A204.1 (cell line): ENCODE measurements around the gene GNAI3.

Source experiments
- FAIRE-seq: peaks from 2 replicates; lab custom pipeline; 2012; peaks lifted over from hg19 to GRCh38; lab: Jason Lieb, UNC

GNAI3 gene

DNA sequence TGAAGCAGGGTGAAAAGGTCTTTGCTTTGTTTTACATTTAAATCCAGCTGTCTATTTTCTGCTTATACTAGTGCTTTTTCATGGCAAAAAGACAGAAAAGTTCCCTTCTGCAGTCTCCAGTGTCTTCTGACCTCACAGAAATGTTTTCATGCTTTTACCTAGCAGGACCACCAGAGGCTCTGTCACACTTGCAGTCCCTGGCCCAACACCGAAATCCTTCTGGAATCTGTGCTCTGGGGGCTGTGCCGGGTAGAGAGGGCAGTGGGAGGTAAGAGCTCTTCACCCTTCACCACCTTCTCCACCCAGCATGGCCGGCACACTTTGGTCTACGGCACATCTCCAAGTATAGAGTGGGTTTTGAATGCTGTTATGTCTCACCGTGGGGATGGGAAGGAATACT, 50.2 kb downstream of the GNAI3 start:
- no peak for FAIRE-seq

DNA sequence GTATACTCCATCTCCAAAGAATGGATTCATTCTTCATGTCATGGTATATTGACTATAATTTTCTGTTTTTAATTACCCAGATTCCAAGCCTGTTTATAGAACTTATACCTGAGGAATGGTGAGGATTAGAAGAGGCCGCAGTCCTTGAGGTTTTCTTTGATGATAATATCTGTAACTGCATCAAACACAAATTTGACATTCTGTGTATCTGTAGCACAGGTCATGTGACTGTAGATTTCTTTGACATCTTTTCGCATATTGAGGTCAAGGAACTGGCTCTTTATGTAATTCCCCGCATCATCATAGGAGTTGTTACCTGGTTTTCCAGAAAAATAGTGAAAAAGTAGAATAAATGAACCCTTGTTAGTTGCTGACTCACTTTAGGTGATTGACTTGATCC, 54.8 kb downstream of the GNAI3 start:
- no peak for FAIRE-seq

DNA sequence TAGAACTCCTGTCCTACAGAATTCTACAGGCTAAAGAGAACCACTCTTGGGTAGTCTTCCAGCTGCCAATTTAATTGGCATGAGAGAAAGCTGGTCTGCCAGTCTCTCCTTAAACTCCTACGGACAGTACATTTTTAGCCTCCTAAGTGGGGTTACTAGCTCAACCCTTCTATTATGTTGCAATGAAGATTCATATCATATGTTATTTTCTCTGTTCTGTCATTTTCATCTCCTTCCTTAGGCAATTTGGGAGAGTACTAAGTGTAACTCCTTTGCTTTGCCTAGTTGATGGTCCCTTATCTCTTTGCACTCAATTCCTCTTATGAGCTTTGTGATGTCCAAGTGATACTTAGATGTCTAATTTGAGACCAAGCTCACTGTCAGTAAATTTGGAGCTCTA, 57.0 kb downstream of the GNAI3 start:
- FAIRE-seq, result no peak

DNA sequence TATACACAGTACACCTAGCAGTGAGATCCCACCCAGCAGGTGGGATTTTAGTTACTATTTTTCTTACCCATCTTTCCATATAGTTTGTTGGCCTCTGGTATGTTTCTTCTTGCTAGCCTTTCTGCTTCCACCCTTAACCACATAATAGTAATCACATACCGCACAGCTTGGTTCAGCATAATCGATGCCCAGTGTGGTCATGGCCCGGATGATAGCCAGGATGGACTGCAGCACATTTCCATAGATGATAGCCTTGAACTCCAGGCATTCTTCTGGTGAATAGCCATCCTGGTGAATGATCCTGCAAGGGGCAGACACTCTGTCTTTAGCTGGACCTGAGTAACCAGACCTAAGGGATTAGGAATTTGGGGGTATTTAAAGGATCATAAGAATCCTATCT, 61.5 kb downstream of the GNAI3 start:
- no peak for FAIRE-seq

DNA sequence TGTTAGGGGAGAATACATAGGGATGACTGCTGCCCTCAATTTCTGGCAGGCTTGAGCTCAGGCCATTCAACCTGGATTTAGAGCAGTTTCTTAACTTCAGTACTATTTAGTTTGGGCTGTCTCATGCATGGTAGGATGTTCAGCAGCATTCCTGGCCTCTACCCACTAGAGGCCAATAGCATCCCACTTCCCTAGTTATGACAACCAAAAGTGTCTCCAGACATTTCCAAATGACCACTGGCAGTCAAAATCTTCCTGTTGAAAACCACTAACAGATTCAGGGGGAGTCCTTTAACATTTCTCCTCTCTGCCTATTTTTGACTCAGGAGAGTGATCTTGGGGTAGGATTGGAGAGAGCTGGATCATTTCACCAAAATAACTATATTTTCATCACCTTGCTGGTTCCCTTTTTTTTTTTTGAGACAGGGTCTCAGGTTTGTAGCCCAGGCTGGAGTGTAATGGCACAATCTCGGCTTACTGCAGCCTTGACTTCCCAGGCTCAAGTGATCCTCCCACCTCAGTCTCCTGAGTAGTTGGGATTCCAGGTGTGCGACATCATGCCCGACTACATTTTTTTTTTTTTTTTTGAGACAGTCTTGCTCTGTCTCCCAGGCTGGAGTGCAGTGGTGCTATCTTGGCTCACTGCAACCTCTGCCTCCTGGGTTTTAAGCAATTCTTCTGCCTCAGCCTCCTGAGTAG, 62.3 kb downstream of the GNAI3 start:
- FAIRE-seq, result no peak

DNA sequence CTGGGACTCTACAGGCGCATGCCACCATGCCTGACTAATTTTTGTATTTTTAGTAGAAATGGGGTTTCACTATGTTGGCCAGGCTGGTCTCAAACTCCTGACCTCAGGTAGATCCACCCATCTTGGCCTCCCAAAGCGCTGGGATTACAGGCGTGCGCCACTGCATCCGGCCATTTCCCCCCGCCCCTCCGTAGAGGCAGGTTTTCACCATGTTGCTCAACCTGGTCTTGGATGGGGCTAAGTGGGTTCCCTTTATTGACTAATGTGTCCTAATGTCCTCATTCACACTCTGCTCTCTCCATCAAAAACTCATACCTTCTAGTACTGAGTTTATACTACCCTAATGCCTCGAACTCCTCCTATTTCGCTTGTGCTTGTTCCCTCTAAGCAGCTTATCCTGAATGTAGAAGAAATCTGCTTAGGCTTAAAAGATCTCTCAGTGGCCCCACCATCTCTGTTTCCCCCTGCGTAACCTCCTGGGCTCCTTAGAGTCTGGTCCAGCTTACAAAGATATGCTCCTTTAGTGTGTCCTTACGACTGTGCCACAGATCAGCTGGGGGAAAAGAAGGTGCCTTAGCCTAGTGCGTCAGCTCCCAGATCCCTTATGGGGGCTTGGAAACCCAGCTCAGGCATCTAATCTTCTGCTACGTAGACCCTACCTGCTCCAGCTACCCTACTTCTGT, 63.0 kb downstream of the GNAI3 start:
- FAIRE-seq, result no peak

DNA sequence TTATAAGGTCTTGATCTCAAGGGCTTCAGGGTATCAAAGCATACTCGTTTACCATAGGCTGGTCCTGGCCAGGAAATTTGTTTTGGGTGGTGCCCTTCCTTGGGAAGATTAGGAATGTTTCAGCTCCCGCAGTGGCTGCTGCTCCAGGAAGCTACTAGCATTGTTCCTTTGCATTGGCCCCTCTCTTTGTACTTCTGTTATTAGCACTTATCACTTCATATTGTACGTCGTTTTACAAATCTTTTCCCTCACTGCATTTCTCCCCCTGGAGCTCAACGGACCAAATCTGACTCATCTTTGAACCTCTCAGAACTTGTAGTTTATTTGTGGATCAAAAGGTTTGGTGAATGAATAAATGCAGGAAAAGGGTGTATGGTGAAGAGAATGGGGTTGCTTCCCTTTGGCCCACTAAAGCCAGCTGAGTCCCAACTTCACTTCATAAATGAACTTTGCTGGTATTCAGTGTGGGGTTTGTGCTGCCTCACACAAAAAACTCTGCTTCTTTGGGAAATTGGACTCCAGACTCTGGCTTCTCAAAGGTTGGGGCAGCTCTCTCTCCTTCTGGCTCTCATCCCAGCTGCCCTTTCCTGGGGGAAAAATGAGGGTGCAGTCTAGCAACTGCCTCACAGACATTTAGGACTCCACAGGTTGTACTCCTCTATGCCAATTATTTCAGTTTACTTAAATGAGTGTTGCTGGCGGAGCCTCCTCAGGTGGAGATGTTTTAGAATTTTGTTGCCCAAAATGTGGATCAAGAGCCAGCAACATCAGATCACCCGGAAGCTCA, 65.1 kb downstream of the GNAI3 start:
- FAIRE-seq, result no peak

DNA sequence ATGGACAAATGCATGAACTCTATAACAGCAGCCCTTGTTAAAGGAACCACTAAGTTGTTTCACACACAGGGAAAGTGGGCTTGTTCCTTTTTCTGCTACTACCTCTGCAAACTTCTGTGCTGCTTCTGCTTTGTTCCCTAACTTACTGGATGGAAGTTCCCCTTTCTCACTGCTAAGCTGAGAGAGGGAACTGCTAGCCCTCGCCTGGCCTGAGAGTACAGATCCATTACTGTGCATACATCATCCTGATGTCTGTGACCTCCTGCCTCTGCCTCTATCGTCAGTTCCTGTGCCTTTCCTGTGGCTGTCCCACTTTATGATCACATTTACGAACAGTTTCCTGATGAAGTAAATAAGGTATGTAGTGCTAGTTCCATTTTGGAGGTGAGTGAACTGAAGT, 67.5 kb downstream of the GNAI3 start:
- no peak for FAIRE-seq

DNA sequence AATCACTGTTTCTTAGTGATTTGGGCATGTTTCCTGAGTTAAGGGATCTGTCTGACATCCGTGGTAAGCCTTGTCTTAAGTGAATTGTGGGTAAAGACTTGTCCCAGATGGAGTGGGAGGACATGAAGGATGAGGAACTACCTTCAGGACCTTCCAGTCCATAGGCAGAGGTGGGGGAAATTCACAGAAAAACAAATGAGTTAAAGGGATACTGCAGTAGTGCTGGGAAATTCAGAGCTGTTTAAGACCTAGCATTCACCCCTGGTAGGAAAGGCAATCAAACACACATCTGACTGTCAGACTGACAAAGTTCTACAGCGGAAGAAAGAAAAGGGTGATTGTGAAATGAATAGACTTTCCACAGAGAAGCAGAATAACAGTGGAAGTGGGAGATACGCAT, 68.0 kb downstream of the GNAI3 start:
- no peak for FAIRE-seq

DNA sequence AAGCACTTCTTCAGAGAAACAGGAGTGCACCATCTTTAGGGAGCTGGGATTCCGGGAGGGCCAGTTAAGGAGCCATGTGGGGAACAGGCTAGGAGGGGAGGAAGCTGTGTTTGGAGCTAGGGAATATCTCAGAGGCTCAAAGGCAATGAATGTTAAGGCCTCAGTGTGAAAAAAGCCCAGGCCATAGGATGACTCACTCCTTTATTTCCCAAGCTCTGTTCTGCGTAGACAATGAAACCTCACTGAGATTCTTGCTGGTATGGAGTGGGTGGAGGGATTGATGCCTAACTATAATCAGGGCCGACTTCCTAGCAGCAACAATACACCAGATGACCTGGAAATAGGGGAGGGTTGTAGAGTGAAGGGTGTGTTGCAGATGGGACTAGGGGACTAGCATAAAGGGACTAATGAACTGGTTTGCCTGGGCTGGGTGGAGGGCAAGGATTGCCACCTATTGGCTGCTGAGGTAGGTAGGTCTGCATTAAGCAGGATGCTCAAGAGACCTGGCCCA, 68.9 kb downstream of the GNAI3 start:
- FAIRE-seq, result no peak

DNA sequence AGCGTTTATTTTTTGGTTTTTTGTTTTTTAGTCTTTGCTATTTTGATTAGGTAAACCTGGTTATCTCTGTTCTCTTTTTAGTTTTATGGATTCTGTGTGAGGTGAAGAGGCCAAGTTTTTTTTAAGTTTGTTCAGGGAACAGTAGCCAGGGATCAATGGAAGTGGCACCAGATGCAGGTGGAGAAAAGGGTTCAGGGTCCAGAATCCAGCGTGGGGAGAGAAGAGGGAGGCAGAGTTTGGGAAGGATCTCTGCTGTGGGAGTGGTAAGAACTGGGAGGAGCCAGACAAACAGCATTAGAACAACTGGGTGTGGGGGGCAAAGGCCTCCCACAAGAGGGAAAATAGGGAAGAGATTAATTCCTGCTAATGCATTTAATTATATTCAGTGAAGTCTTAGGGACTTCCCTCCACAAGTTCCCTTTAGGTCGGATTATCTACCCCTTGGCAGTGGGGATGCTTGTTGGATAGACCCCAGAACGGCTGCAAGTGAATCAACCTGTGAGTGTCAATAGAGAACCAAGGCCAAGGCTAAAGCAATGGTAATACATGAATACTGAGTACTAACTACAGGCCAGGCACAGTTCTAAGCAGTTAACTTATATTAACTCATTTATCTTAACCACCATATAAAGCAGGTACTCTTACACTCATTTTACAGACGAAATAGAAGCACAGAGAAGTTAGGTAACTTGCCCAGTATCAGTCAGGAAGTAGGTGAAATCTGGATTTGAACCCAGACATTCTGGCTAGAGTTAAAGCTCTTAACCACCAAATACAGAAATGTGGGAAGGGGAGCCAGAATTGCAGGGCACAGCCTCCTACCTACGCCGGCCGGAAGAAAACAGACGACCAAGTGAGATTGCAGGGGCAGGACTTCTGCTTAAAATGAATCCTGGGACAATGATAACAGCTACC, 70.5 kb downstream of the GNAI3 start:
- FAIRE-seq, result no peak

DNA sequence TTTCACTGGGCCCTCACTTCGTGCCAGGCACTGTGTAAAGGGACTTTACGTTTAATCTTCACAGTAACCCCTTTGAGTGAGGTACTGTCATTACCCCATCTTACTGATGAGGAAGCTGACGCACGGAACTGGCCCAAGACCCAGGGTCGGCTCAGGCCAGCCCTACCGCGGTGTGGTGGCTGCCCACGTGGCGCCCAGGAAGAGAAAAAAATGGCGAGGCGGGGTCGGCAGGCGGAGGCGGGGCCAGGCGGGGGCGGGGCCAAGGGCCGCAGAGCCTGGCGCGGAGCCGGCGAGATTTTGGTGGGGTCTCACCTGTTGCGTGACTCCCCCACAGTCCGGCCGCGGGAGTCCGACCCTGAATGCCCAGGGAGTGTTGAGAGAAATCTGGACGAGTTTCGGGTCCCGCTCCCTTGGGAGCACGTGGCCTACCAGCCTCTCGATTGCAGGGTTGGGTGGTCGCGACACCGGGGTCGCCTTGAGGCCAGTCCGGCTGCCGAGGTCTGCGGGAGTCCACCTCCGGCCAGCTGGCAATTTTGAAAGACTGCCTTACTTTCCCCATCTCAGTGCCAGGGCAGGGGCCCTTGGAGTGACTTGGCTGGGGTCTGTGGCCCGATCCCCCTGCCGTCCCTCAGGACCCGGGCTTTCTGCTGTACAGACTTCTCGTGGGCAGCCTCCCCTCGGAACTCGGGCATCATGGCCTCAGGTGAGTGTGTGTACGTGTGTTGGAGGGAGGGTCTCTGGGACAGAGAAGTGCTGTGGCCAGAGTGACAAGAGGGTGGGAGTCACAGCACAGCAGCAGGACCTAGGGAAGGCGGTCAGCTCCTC, 71.4 kb downstream of the GNAI3 start, which contains the start of the genes AMPD2 and GNAT2:
Gene AMPD2 (plus strand): TSS at position 262 of the 825 bp plus-strand sequence. CDS start 1,339 bp downstream, outside the sequence.
Gene GNAT2 (minus strand): TSS at position 41 of the 825 bp plus-strand sequence. CDS start 6,746 bp downstream, outside the sequence.
- FAIRE-seq, result no peak

DNA sequence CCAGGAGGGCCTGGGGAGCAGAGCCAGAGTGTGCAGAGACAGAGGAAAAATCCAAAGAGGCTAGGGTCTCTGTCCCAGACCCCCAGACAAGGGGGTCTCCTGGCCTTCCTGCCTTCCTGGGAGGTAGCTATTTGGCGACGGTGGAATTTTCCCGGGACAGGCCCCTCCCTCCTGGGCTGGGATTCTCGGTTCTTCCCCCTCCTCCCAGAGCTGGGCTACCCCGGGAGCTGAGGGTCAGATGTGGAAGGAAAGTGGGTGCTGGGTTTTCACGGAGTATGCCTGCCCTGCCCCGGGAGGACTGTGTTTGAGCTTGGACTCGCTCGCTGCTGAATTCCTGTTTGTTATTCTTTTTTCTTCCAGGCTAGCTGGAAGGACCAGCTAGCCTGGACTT, 72.0 kb downstream of the GNAI3 start:
- FAIRE-seq, result no peak

DNA sequence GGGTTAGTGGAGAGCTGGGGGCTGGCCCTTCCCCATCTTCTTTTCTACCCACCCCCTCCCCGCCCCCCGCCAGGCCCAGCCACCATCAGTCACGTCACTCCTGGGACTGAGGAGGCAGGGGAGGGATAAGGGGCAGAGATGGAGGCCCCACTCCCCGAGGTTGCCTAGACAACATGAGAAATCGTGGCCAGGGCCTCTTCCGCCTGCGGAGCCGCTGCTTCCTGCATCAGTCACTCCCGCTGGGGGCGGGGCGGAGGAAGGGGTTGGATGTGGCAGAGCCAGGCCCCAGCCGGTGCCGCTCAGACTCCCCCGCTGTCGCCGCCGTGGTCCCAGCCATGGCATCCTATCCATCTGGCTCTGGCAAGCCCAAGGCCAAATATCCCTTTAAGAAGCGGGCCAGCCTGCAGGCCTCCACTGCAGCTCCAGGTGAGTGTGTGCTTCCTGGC, 72.4 kb downstream of the GNAI3 start:
- no peak for FAIRE-seq

DNA sequence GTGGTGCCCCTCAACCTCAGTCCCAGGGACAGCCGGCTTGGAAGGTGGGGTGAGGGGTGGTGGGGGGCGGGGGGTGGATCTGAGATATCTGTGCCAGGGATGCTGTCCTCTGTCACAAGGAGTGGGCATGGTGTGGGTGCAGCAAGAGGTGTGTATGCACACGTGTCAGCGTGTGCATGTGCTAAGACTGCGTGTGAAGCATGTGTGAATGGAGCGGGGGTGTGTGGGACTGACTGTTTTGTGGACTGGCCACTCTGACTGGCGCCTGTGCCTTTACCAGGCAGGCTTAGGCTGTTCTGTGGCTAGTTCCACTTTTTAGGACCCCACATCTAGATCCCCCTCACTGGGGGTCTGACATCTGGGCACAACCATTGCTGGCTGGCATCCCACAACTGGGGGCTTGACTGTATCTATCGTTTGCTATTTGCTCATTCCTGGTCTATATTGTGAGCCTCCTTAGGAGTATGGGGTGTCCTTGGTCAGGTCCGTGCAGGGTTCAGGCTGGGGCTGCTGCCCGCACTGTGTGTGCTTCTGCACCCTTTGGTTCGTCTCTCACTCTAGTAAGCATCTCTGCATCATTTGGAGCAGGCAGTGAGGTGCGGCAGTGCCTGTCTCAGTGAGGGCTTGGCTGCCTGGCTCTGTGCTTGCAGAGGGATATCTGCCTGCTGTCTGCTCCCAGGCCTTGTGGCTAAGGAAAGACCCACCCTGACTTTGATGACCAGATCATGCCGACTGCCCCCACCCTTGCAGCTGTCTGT, 73.1 kb downstream of the GNAI3 start:
- no peak for FAIRE-seq

DNA sequence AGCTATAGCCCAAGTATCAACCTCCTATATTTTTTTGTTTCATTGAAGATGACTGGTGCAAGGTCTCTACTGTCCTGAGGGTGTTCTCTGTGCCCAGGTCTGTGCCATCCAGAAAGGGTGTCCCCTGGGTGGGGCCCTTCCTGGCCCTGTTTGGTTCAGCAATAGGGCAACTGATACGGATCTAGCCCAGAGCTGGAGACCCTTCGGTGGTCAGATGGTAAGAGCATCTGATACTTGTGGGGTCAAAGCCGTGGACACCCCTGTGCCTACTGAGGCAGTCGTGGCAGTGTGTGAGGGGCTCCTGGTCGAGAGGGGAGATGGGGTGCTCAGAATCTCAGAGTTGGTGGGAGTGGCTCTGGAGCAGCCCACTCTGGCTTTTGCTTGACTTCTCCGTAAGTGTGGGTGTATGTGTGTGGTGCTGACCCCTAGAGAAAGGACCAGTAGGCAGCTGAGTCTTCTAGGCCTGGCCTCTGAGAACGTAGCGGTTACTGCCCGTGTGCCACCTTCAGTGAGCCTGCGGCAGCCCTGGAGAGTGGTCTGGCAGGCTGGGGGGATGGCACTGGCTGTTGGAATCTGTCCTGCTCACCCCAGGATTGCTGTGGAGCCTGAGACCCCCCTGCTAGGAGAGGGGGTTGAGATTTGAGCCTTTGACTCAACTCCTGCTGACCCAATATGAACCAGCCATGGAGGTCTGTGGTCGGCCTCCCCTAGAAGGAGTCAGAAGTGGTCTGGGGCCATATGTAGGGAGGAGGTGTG, 73.9 kb downstream of the GNAI3 start:
- FAIRE-seq, result no peak

DNA sequence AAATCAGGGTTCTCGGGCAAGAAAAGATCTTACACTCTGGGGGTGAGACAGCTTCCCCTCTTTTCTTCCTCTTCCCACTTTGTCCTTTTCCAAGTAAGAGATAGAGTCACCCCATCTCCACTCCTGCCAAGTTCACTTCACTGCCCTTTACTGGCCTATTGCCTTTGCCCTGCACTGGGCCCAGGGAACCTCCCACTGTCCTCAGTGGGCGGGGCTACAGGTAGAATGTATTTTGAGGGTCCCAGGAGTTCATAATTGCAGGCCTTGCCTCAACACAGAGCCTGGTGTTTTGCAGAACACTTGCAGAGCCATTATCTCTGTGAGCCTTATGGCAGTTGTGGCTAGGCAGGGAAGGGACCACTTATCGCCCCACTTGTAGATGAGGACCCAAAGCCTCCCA, 74.5 kb downstream of the GNAI3 start:
- no peak for FAIRE-seq

DNA sequence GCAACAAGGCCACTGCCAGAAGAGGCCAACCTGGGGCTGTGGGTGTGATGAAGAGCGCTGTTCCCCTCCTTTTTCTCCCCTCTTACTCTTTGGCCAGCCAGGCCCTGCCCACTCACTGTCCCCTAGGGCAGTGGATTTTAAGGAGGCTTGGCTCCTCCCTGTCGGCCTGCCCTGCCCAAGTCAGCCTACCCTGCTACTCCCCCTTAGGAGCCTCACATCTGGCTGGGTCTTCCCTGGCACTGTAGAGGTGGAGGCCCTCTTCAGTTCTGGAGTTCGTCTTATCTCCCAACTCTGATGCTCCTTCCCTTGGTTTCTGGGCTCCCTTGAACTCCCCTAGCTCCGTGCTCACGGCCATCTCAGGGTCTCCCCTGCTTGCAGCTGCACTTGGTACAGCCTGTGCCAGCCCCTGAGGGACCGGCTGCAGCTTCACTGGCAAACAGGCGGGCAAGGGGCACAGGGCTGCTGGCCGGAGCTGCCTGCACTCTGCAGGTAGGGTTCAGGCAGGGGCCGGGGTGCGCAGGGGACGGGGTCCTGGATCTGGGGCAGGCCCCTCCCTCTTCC, 75.3 kb downstream of the GNAI3 start:
- no peak for FAIRE-seq
